Testis (tissue), 3 donors: ENCODE data around the gene KRTAP27-1. TPM values are rescaled to one million over a fixed set of nuclear protein-coding genes. Genes with fewer than 3 reads are reported as not detected.

Source experiments
- DNase-seq: peaks from one replicate; pipeline ENCODE4 v3.0.0-alpha.2; 2019
- H3K27ac ChIP-seq, 2 donors: fragments of 200-600 bp; sonication (generic); one replicate each; pipeline ENCODE4 v1.5.1; 2019
- H3K27me3 ChIP-seq: fragments of 200-600 bp; sonication (generic); one replicate; pipeline ENCODE4 v1.5.1; 2019
- H3K36me3 ChIP-seq: fragments of 200-600 bp; sonication (generic); one replicate; pipeline ENCODE4 v1.5.1; 2017; ENCODE audit warnings: low read depth; ENCODE audit errors: missing control alignments
- H3K4me1 ChIP-seq: fragments of 200-600 bp; sonication (generic); one replicate; pipeline ENCODE4 v1.5.1; 2019
- H3K4me3 ChIP-seq, 2 donors: fragments of 200-600 bp; sonication (generic); one replicate each; pipeline ENCODE4 v1.5.1; 2017 to 2019
- H3K9me3 ChIP-seq: fragments of 200-600 bp; sonication (generic); one replicate; pipeline ENCODE4 v1.5.1; 2017
- POLR2A ChIP-seq: fragments of 450-650 bp; IDR thresholded peaks from one replicate; pipeline ENCODE4 v1.6.1; 2017; ENCODE audit warnings: antibody characterized with exemption, mild to moderate bottlenecking, moderate library complexity
- whole genome bisulfite sequencing, 2 donors: methylation state at CpG; one replicate each; pipeline ENCODE4 v1.1.5; 2018; 5-methylcytosine and 5-hydroxymethylcytosine counted together
- intact Hi-C: fragments of 100-400 bp; cut with DNase I; formaldehyde crosslinking; loops from one replicate; pipeline ENCODE4 v1.15.1; 2023; ENCODE audit warnings: low total_unique reads
- microRNA-seq, 2 donors: library from miRNA; unstranded; fragments of <30 nt; microRNA quantifications; one replicate each; pipeline ENCODE4, GENCODE V29; 2016; ENCODE audit warnings: borderline number of aligned reads in 2 of 2, borderline replicate concordance in 1 of 2
- polyA plus RNA-seq: library from polyadenylated mRNA; stranded (reverse); fragments of 350-450 nt; fragmentation: Illumina TruSeq; extraction: RNeasy Lipid Tissue Mini Kit (QIAGEN cat#74804); gene quantifications from one replicate; pipeline ENCODE4 v1.2.3, GENCODE V29; 2014; ENCODE audit warnings: low read depth, low replicate concordance; ENCODE audit not compliant: insufficient read depth
- small RNA-seq, 2 donors: library from RNA; depleted of rRNA; stranded (forward); fragments of <200 nt; gene quantifications; one replicate each; pipeline ENCODE3, GENCODE V24; 2016
- total RNA-seq, 2 donors: library from RNA; depleted of rRNA; stranded (reverse); fragments of >200 nt; gene quantifications; one replicate each; pipeline ENCODE4 v1.2.3, GENCODE V29; 2016
- TF ChIP-seq, protein P1 (sequence below), 3 experiments: fragments of 450-650 bp in 2 of 3; fragments of 200-600 bp in 1 of 3; sonication (generic) in 1 of 3; IDR thresholded peaks; one replicate each; pipeline ENCODE4 v1.5.1; 2016 to 2019; ENCODE audit warnings: antibody characterized with exemption in 3 of 3, mild to moderate bottlenecking in 2 of 3, moderate library complexity in 1 of 3

Gene KRTAP27-1
- total and polyA plus RNA-seq, 3 donors from 2014 or later, result not detected

DNA sequence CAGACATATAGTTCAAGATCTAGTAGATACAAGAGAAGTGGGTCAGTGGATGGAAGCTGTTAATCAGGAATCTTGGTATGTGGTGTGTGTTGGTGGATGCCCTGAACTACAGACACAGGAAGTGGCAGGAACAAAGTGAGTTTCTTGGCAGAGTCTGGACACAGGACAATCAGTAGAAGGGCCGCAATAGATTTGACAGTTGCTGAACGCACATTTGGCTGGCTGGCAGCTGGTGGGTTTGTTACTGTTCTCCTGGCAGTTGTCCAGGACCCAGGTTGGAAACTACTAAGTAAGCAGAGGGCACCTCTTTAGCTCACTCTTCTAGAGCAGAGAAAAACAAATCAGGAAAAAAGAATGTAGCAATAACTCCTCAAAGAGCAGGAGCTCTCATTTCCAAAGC lies 30.6 kb downstream of the KRTAP27-1 start:
- 44 to 68% methylated on average over 2 of the region's 2 CpGs for WGBS, 2 donors
- DNase-seq, result no peak
- TF ChIP-seq POLR2A, result no peak
- TF ChIP-seq, protein P1, sequence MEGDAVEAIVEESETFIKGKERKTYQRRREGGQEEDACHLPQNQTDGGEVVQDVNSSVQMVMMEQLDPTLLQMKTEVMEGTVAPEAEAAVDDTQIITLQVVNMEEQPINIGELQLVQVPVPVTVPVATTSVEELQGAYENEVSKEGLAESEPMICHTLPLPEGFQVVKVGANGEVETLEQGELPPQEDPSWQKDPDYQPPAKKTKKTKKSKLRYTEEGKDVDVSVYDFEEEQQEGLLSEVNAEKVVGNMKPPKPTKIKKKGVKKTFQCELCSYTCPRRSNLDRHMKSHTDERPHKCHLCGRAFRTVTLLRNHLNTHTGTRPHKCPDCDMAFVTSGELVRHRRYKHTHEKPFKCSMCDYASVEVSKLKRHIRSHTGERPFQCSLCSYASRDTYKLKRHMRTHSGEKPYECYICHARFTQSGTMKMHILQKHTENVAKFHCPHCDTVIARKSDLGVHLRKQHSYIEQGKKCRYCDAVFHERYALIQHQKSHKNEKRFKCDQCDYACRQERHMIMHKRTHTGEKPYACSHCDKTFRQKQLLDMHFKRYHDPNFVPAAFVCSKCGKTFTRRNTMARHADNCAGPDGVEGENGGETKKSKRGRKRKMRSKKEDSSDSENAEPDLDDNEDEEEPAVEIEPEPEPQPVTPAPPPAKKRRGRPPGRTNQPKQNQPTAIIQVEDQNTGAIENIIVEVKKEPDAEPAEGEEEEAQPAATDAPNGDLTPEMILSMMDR (IDR thresholded peaks at IDR 0.05), result no peak
- Histone ChIP-seq H3K4me1 (no peaks in the 10 kb centered on the region), H3K9me3 (no peaks in the 10 kb centered on the region), H3K36me3 (no peaks in the 10 kb centered on the region), H3K27ac (no peak overlapping the region), H3K4me3 (no peak overlapping the region), H3K27me3 (no peaks in the 10 kb centered on the region)
- intact Hi-C loops, result no loop called here

- H3K27me3 ChIP-seq, result no peaks in the 10 kb centered on the region
- H3K27ac ChIP-seq, result no peak overlapping the region
- no peaks in the 10 kb centered on the region for H3K4me1 ChIP-seq
- no peak overlapping the region for H3K4me3 ChIP-seq
- intact Hi-C loops, result no loop called here
- 62 to 70% methylated on average over 1 of the region's 1 CpG for WGBS, 2 donors
- TF ChIP-seq, protein P1 (IDR thresholded peaks at IDR 0.05), result no peak
- no peak for TF ChIP-seq POLR2A
- DNase-seq, result no peak
- H3K36me3 ChIP-seq, result no peaks in the 10 kb centered on the region
- no peaks in the 10 kb centered on the region for H3K9me3 ChIP-seq
Measured at GRCh38 chr21:30305136-30305535, 32.4 kb downstream of the KRTAP27-1 start.

- Histone ChIP-seq H3K27ac (no peak within 1 kb of the TSS), H3K36me3 (no peaks in the 10 kb centered on the region), H3K4me1 (no peaks in the 10 kb centered on the region), H3K4me3 (no peak within 1 kb of the TSS), H3K27me3 (no peaks in the 10 kb centered on the region), H3K9me3 (no peaks in the 10 kb centered on the region)
- intact Hi-C loops, result no loop called here
- WGBS, 2 donors, result 81 to 91% methylated on average over 2 of the region's 2 CpGs
- DNase-seq, result no peak
- no peak for TF ChIP-seq POLR2A
- TF ChIP-seq, protein P1 (IDR thresholded peaks at IDR 0.05), result no peak
Measured at GRCh38 chr21:30289215-30289614, 48.3 kb downstream of the KRTAP27-1 start, which contains the start of gene KRTAP25-1. Gene KRTAP25-1, minus strand, starts transcription at chr21:30289514. Its CDS starts 24 bp downstream, at chr21:30289490.

Small RNA genes within 50 kb of the gene (microRNA-seq; reads per million reads assigned to microRNA genes)
- gene MIR4327, result 0 reads per million in 2 donors

Small RNA genes within 50 kb of the gene (small RNA-seq; reads per million reads assigned to genes)
- gene KRTAP23-1 (0 reads per million in 2 donors), gene MIR4327 (0 reads per million in 2 donors)

Other genes starting within 250 kb of the KRTAP27-1 start
- gene CLDN17, start 170.9 kb downstream of the KRTAP27-1 start, total RNA-seq, result not detected
- 0.46 TPM for gene CLDN17, start 170.9 kb downstream of the KRTAP27-1 start, polyA plus RNA-seq
- not detected for gene CLDN8, start 121.6 kb downstream of the KRTAP27-1 start, total RNA-seq
- not detected for gene CLDN8, start 121.6 kb downstream of the KRTAP27-1 start, polyA plus RNA-seq
- not detected for gene KRTAP24-1, start 54.7 kb downstream of the KRTAP27-1 start, total RNA-seq
- not detected for gene KRTAP24-1, start 54.7 kb downstream of the KRTAP27-1 start, polyA plus RNA-seq
- not detected for gene KRTAP25-1, start 48.2 kb downstream of the KRTAP27-1 start, total RNA-seq
- gene KRTAP25-1, start 48.2 kb downstream of the KRTAP27-1 start, polyA plus RNA-seq, result not detected
- under 1 TPM in 1 of 2 donors, not detected in 1; 0.37 TPM for gene KRTAP26-1, start 17.4 kb downstream of the KRTAP27-1 start, total RNA-seq
- gene KRTAP26-1, start 17.4 kb downstream of the KRTAP27-1 start, polyA plus RNA-seq, result not detected
- not detected for gene KRTAP23-1, start 10.9 kb upstream of the KRTAP27-1 start, total RNA-seq
- gene KRTAP23-1, start 10.9 kb upstream of the KRTAP27-1 start, polyA plus RNA-seq, result not detected
- not detected for gene KRTAP13-2, start 34.6 kb upstream of the KRTAP27-1 start, total RNA-seq
- gene KRTAP13-2, start 34.6 kb upstream of the KRTAP27-1 start, polyA plus RNA-seq, result not detected
- gene KRTAP13-1, start 58.3 kb upstream of the KRTAP27-1 start, total RNA-seq, result not detected
- not detected for gene KRTAP13-1, start 58.3 kb upstream of the KRTAP27-1 start, polyA plus RNA-seq
- gene KRTAP13-3, start 88.2 kb upstream of the KRTAP27-1 start, total RNA-seq, result not detected
- not detected for gene KRTAP13-3, start 88.2 kb upstream of the KRTAP27-1 start, polyA plus RNA-seq
- not detected for gene KRTAP13-4, start 92.5 kb upstream of the KRTAP27-1 start, total RNA-seq
- not detected for gene KRTAP13-4, start 92.5 kb upstream of the KRTAP27-1 start, polyA plus RNA-seq
- gene KRTAP15-1, start 102.6 kb upstream of the KRTAP27-1 start, total RNA-seq, result not detected
- not detected for gene KRTAP15-1, start 102.6 kb upstream of the KRTAP27-1 start, polyA plus RNA-seq
- not detected for gene KRTAP19-1, start 142.7 kb upstream of the KRTAP27-1 start, total RNA-seq
- not detected for gene KRTAP19-1, start 142.7 kb upstream of the KRTAP27-1 start, polyA plus RNA-seq
- not detected for gene KRTAP19-2, start 149.7 kb upstream of the KRTAP27-1 start, total RNA-seq
- gene KRTAP19-2, start 149.7 kb upstream of the KRTAP27-1 start, polyA plus RNA-seq, result not detected
- not detected for gene KRTAP19-3, start 154.3 kb upstream of the KRTAP27-1 start, total RNA-seq
- gene KRTAP19-3, start 154.3 kb upstream of the KRTAP27-1 start, polyA plus RNA-seq, result not detected
- not detected for gene KRTAP19-4, start 159.5 kb upstream of the KRTAP27-1 start, total RNA-seq
- gene KRTAP19-4, start 159.5 kb upstream of the KRTAP27-1 start, polyA plus RNA-seq, result not detected
- not detected for gene KRTAP19-5, start 164.4 kb upstream of the KRTAP27-1 start, total RNA-seq
- gene KRTAP19-5, start 164.4 kb upstream of the KRTAP27-1 start, polyA plus RNA-seq, result not detected
- gene KRTAP19-6, start 204.2 kb upstream of the KRTAP27-1 start, total RNA-seq, result not detected
- gene KRTAP19-6, start 204.2 kb upstream of the KRTAP27-1 start, polyA plus RNA-seq, result not detected
- not detected for gene KRTAP19-7, start 223.6 kb upstream of the KRTAP27-1 start, total RNA-seq
- not detected for gene KRTAP19-7, start 223.6 kb upstream of the KRTAP27-1 start, polyA plus RNA-seq